HG03565 (cell line): ENCODE results near the gene TUNAR.

Experiments
- ATAC-seq: cut with Tn5 transposase; IDR thresholded peaks from one replicate; pipeline ENCODE4 v1.9.1; 2021; ENCODE audit warnings: mild to moderate bottlenecking, moderate library complexity; ENCODE audit not compliant: unreplicated experiment

TUNAR gene

GRCh38 chr14:95911456-95911855 is 34.8 kb downstream of the TUNAR start:
- no peak for ATAC-seq

- ATAC-seq: no peak
Observed at GRCh38 chr14:95915330-95915729, 38.7 kb downstream of the TUNAR start.

- ATAC-seq: no peak
Observed at GRCh38 chr14:95918466-95918865, 41.8 kb downstream of the TUNAR start.

- ATAC-seq: no peak
Observed at GRCh38 chr14:95920769-95921438, 44.3 kb downstream of the TUNAR start.

- no peak for ATAC-seq
Observed at GRCh38 chr14:95922080-95922479, 45.4 kb downstream of the TUNAR start.

GRCh38 chr14:95928751-95929150 is 52.1 kb downstream of the TUNAR start:
- ATAC-seq: no peak

GRCh38 chr14:95931384-95931783 is 54.8 kb downstream of the TUNAR start:
- ATAC-seq: no peak

GRCh38 chr14:95935228-95935822 is 58.7 kb downstream of the TUNAR start:
- no peak for ATAC-seq

GRCh38 chr14:95936041-95936440 is 59.4 kb downstream of the TUNAR start:
- ATAC-seq: no peak

- no peak for ATAC-seq
Observed at GRCh38 chr14:95939335-95939734, 62.7 kb downstream of the TUNAR start.

GRCh38 chr14:95941897-95942296 is 65.3 kb downstream of the TUNAR start:
- ATAC-seq: no peak

- ATAC-seq: no peak
Observed at GRCh38 chr14:95943699-95944098, 67.1 kb downstream of the TUNAR start.

- no peak for ATAC-seq
Observed at GRCh38 chr14:95944462-95944861, 67.8 kb downstream of the TUNAR start.

GRCh38 chr14:95946867-95947266 is 70.2 kb downstream of the TUNAR start:
- ATAC-seq: no peak

GRCh38 chr14:95948558-95948981 is 71.9 kb downstream of the TUNAR start:
- no peak for ATAC-seq

GRCh38 chr14:95951359-95951758 is 74.7 kb downstream of the TUNAR start:
- ATAC-seq: no peak

- no peak for ATAC-seq
Observed at GRCh38 chr14:95953111-95953724, 76.6 kb downstream of the TUNAR start.

- ATAC-seq: no peak
Observed at GRCh38 chr14:95956601-95957460, 80.2 kb downstream of the TUNAR start.

- no peak for ATAC-seq
Observed at GRCh38 chr14:95958105-95958504, 81.5 kb downstream of the TUNAR start.

- ATAC-seq: no peak
Observed at GRCh38 chr14:95959317-95959716, 82.7 kb downstream of the TUNAR start.

GRCh38 chr14:95961481-95961880 is 84.8 kb downstream of the TUNAR start:
- no peak for ATAC-seq
